HTERT RPE-1 (cell line): ENCODE results near the gene ACSS2.

ENCODE experiments used
- in situ Hi-C: fragments of 300-500 bp; cut with MboI; formaldehyde crosslinking; loops from 4 replicates; pipeline ENCODE4 v1.14.3; 2020; ENCODE audit warnings: low sequenced_read_pairs

ACSS2 gene

GRCh38 chr20:34971561-34972235 lies 95.3 kb downstream of the ACSS2 start:
- in situ Hi-C loops = no loop called here

- in situ Hi-C loops = no loop called here
These were observed 97.8 kb downstream of the ACSS2 start for GRCh38 chr20:34974246-34974645.

GRCh38 chr20:34976286-34976685 lies 99.9 kb downstream of the ACSS2 start:
- in situ Hi-C loops = no loop called here
